Stimulated activated CD8-positive, alpha-beta memory T cell treated with anti-CD3 and anti-CD28 coated beads, Interleukin-7, amount 100 ng/mL, for 4 hours (primary cell): ENCODE results near the gene RGPD5.
"Not testable (repeated sequence)": the region's sequence is repeated elsewhere in the genome, so short reads cannot be mapped to it uniquely, and the experiment has no call there.

Experiments used
- DNase-seq, 2 donors: peaks; one replicate each; pipeline ENCODE4 v3.0.0-alpha.2; 2020; ENCODE audit warnings: low read depth in 2 of 2

Gene RGPD5

GRCh38 chr2:109794074-109794737, at the start of gene RGPD5:
Gene RGPD5, plus strand, starts transcription at chr2:109794305. Its CDS starts 161 bp downstream, at chr2:109794466.
- DNase-seq, result not testable (repeated sequence)

- not testable (repeated sequence) for DNase-seq
These were observed 42.5 kb upstream of the RGPD5 start for GRCh38 chr2:109751572-109751971.

GRCh38 chr2:109757163-109757824, 36.8 kb upstream of the RGPD5 start:
- DNase-seq, result not testable (repeated sequence)

- DNase-seq, result not testable (repeated sequence)
These were observed 33.7 kb upstream of the RGPD5 start for GRCh38 chr2:109760265-109761042.

GRCh38 chr2:109761043-109761454, 33.1 kb upstream of the RGPD5 start:
- not testable (repeated sequence) for DNase-seq

GRCh38 chr2:109761976-109762375, 32.1 kb upstream of the RGPD5 start:
- DNase-seq, result not testable (repeated sequence)

GRCh38 chr2:109766074-109766473, 28.0 kb upstream of the RGPD5 start:
- not testable (repeated sequence) for DNase-seq

- DNase-seq, result not testable (repeated sequence)
These were observed 27.1 kb upstream of the RGPD5 start for GRCh38 chr2:109766886-109767578.

GRCh38 chr2:109768934-109769333, 25.2 kb upstream of the RGPD5 start:
- DNase-seq, result not testable (repeated sequence)

GRCh38 chr2:109779118-109779517, 15.0 kb upstream of the RGPD5 start:
- not testable (repeated sequence) for DNase-seq

- not testable (repeated sequence) for DNase-seq
These were observed 12.8 kb upstream of the RGPD5 start for GRCh38 chr2:109781147-109781816.

- DNase-seq, result not testable (repeated sequence)
These were observed 11.6 kb upstream of the RGPD5 start for GRCh38 chr2:109782446-109782993.

GRCh38 chr2:109791530-109792279, 2.4 kb upstream of the RGPD5 start:
- DNase-seq, result not testable (repeated sequence)

- DNase-seq, result not testable (repeated sequence)
These were observed 1.4 kb upstream of the RGPD5 start for GRCh38 chr2:109792659-109793058.

GRCh38 chr2:109871129-109871751, 77.1 kb downstream of the RGPD5 start:
- DNase-seq, result not testable (repeated sequence)

- DNase-seq, result not testable (repeated sequence)
These were observed 82.5 kb downstream of the RGPD5 start for GRCh38 chr2:109876625-109877024.

GRCh38 chr2:109882112-109882511, 88.0 kb downstream of the RGPD5 start:
- DNase-seq, result not testable (repeated sequence)

- DNase-seq, result not testable (repeated sequence)
These were observed 94.3 kb downstream of the RGPD5 start for GRCh38 chr2:109888414-109888813.

- not testable (repeated sequence) for DNase-seq
These were observed 95.8 kb downstream of the RGPD5 start for GRCh38 chr2:109889909-109890308.

GRCh38 chr2:109891024-109891423, 96.9 kb downstream of the RGPD5 start:
- DNase-seq, result not testable (repeated sequence)
